Epidermal melanocyte (primary cell): ENCODE data around the gene BIRC6.
"Not testable (repeated sequence)": the region's sequence is repeated elsewhere in the genome, so short reads cannot be mapped to it uniquely, and the experiment has no call there.

Experiments used
- DNase-seq: peaks from one replicate; pipeline ENCODE4 v3.0.0; 2011; ENCODE audit warnings: low spot score; ENCODE audit not compliant: insufficient read length

BIRC6 gene

GRCh38 chr2:32611366-32611765 lies 254.5 kb downstream of the BIRC6 start:
- no peak for DNase-seq

- no peak for DNase-seq
Observed at GRCh38 chr2:32611771-32612170, 254.9 kb downstream of the BIRC6 start.

- no peak for DNase-seq
Observed at GRCh38 chr2:32614084-32614483, 257.3 kb downstream of the BIRC6 start.

- no peak for DNase-seq
Observed at GRCh38 chr2:32617599-32618189, 260.9 kb downstream of the BIRC6 start.

GRCh38 chr2:32622570-32623310 lies 265.9 kb downstream of the BIRC6 start:
- no peak for DNase-seq

- DNase-seq = no peak
Observed at GRCh38 chr2:32623311-32623706, 266.5 kb downstream of the BIRC6 start.

GRCh38 chr2:32624812-32625211 lies 268.0 kb downstream of the BIRC6 start:
- DNase-seq = no peak

GRCh38 chr2:32626639-32627221 lies 269.9 kb downstream of the BIRC6 start:
- no peak for DNase-seq

- DNase-seq = no peak
Observed at GRCh38 chr2:32627441-32627813, 270.6 kb downstream of the BIRC6 start.

- DNase-seq = peak; percentile 93
Observed at GRCh38 chr2:32627814-32628579, 271.2 kb downstream of the BIRC6 start, which contains the start of gene TTC27. TSS of gene TTC27 (plus strand) at chr2:32628050. CDS start at chr2:32628293, 243 bp downstream.

GRCh38 chr2:32632089-32632488 lies 275.3 kb downstream of the BIRC6 start:
- no peak for DNase-seq

- no peak for DNase-seq
Observed at GRCh38 chr2:32633040-32633439, 276.2 kb downstream of the BIRC6 start.

- DNase-seq = not testable (repeated sequence)
Observed at GRCh38 chr2:32638548-32638947, 281.7 kb downstream of the BIRC6 start.

GRCh38 chr2:32641180-32641579 lies 284.4 kb downstream of the BIRC6 start:
- DNase-seq = no peak

- DNase-seq = no peak
Observed at GRCh38 chr2:32647180-32647651, 290.4 kb downstream of the BIRC6 start.

- no peak for DNase-seq
Observed at GRCh38 chr2:32652555-32653209, 295.9 kb downstream of the BIRC6 start.

- no peak for DNase-seq
Observed at GRCh38 chr2:32656069-32656468, 299.2 kb downstream of the BIRC6 start.

- DNase-seq = no peak
Observed at GRCh38 chr2:32663864-32664263, 307.0 kb downstream of the BIRC6 start.

GRCh38 chr2:32666704-32667103 lies 309.9 kb downstream of the BIRC6 start:
- no peak for DNase-seq

- DNase-seq = no peak
Observed at GRCh38 chr2:32668254-32668653, 311.4 kb downstream of the BIRC6 start.
